Measurements from ENCODE around the gene DICER1.

GRCh38 chr14:95157327-95158189 lies at the start of gene DICER1:
- TF ChIP-seq CTCF (IDR thresholded peaks at IDR 0.05) (peak in 1 of 7 experiments; percentile 2), POLR2A (IDR thresholded peaks at IDR 0.05) (peak; percentile 63 to 84 (median 81))
